GM21786 (cell line): ENCODE measurements around the gene ZNRF3.
"Not testable (repeated sequence)": the region's sequence is repeated elsewhere in the genome, so short reads cannot be mapped to it uniquely, and the experiment has no call there.

Source experiments
- ATAC-seq: cut with Tn5 transposase; IDR thresholded peaks from one replicate; pipeline ENCODE4 v1.9.1; 2021; ENCODE audit not compliant: unreplicated experiment

Gene ZNRF3

DNA sequence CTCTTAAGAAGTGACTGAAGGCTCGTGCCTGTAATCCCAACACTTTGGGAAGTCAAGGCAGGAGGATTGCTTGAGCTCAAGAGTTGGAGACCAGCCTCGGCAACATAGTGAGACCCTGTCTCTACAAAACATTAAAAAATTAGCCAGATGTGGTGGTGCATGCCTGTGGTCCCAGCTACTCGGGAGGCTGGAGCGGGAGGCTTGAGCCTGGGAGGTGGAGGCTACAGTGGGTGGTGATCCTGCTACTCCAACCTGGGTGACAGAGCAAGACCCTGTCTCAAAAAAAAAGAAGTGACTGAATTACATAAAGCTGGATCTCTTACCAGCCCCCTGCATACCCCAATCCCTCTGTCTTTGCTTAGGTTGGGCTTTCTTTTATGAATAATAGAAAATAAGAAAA, 120.2 kb downstream of the ZNRF3 start:
- ATAC-seq = no peak

DNA sequence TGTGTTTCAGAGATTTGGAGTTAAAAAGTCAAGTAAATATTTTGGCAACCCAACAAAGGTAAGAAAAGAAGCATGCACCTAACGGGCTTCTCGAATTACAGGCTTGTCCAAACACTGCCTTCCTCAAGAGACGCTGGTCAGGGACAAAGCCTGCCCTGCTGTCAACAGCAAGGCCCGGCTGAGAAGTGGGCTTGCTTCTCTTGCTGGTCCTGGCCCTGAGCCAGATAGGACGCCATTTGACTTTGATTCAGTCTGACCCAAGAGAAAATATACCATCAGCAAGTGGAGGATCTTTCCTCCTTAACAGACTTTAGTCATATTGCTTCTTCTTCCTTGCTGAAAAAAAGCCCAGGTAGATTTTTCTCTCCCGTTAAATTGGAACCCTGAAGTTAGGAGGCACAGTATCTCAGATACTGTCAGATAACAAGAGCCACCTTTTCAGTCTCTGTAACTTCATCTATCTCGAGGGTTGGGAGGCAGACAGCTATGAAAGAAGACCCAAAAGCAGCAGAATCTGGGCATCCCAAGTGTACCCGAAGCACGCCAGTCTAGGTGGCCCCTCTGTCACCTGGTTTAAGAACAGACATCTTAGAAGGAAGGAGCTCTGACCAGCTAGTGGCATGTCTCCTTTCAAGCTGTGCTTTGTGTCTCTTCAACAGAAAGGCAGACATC, 120.7 kb downstream of the ZNRF3 start:
- ATAC-seq = no peak

GRCh38 chr22:29004647-29005371, 121.4 kb downstream of the ZNRF3 start:
- no peak for ATAC-seq

DNA sequence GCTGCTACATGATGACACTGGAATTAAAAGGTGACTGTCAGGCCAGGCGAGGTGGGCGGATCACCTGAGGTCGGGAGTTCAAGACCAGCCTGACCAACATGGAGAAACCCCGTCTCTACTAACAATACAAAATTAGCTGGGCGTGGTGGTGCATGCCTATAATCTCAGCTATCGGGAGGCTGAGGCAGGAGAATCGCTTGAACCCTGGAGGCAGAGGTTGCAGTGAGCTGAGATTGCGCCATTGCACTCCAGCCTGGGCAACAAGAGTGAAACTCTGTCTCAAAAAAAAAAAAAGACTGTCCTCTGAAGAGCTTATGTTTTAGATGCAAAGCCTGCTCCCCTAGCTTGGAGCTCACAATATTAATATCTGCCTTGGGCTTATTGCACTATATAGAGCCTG, 122.4 kb downstream of the ZNRF3 start:
- ATAC-seq = not testable (repeated sequence)

DNA sequence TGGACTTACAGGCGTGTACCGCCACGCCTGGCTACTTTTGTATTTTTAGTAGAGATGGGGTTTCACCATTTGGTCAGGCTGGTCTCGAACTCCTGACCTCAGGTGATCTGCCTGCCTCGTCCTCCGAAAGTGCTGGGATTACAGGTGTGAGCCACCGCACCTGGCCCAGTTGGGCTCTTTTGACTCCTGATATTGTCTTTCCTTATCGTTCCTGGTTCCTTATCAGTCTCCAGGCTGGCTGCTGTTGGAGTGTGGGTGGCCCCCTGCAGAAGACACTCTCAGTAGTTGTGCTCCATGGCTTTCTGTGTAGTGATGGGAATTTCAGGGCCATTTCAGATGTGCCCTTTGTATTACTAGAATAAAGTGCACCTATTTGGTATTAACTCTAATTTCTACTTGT, 123.0 kb downstream of the ZNRF3 start:
- no peak for ATAC-seq

GRCh38 chr22:29009148-29009547, 125.8 kb downstream of the ZNRF3 start:
- no peak for ATAC-seq

- ATAC-seq = no peak
Observed at GRCh38 chr22:29011240-29012100, 128.1 kb downstream of the ZNRF3 start.

GRCh38 chr22:29012101-29012433, 128.7 kb downstream of the ZNRF3 start:
- no peak for ATAC-seq

DNA sequence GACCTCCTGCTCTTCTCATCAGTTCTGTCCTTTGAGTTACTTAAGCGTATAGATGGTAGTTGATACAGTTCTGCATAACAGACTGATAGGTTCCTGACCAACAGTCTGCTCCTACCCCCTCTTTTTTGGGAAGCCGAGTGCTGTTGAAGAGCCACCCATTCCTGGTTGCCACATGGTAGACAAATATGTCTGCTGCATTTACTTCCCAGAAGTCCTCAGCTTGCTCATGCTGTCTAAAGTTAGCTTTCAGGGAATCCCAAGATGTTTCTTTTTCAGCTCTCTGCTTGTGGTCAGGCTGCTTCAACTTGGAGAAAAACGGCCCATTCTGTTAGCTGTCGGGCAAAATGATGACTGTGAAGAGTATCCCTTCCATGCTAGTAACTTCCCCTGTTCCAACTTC, 129.6 kb downstream of the ZNRF3 start:
- ATAC-seq = no peak

DNA sequence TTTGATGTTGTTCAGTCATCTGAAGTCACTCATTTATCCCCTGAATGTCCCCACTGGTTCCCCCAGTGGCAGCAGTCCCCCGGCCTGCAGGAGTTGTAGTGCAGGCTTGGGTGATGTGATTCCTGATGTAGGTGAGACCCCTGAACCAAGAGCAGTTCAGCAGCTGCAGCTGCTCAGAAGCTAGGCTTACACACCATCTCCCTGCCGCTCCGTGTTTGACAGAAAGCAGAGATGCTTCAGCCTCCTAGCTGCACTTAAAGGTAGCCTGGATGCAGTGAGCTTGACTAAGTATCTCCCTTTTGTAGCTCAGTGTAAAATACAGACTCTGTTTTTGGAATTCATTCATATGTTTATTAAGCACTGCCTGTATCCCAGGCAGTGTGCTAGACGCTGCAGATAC, 130.9 kb downstream of the ZNRF3 start:
- ATAC-seq = no peak

DNA sequence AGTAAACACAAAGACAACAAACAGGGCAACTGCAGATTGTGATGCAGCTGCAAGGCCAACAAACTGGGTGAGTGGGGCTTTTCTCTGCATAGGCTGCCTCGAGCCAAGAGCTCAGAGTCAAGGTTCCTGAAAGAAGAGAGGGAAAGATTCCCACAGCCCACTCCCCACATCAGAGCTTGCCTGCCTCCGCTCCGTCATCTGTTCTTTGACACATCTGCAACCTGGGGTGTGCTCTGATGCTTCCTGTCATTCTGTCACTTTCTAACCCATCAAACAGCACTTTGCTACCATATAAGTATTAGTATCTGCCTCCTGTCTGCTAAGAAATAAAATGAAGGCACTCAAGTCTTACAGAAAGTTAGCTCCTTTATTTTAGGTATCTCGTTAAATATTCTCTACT, 131.4 kb downstream of the ZNRF3 start:
- ATAC-seq = no peak

- ATAC-seq = no peak
Observed at GRCh38 chr22:29016067-29016938, 132.9 kb downstream of the ZNRF3 start.

DNA sequence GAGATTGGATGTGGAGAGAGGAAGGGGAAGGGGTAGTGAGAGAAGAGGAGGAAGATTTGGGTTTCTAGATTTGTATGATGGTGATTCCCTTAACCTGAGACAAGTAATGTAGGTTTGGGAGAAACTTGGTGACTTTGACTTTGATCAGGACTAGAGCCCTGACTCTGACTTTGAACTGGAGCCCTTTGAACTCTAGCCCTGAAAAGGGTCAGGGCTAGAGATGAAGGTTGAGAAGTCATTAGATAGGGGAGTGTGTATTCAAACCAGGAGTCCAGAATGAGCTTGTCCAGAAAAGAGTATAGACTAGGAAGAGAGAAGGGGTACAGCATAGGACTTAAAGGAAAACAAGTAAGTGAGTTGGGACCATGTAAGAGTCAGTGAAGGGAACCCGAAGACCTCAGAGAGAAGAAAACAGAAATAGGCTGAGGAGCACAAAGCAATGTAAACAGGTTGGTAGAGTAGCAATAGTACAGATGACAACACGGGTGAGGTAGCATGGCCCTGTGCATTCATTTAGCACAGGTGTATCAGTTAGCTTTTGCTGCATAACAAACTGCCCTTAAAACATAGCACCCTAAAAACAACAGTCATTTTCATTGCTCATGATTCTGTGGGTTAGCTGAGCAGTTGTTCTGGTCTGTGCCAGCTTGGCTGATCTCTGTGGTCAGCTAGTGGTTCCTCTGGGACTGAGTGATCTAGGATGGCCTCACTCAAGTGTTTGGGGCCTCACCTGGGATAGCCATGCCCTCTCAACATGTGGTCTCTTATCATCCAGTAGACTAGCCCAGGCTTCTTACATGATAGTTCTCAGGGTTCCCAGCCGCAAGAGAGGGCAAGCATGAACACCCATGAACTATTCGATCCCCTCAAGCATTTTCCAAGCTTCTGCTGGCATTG, 135.2 kb downstream of the ZNRF3 start:
- no peak for ATAC-seq

DNA sequence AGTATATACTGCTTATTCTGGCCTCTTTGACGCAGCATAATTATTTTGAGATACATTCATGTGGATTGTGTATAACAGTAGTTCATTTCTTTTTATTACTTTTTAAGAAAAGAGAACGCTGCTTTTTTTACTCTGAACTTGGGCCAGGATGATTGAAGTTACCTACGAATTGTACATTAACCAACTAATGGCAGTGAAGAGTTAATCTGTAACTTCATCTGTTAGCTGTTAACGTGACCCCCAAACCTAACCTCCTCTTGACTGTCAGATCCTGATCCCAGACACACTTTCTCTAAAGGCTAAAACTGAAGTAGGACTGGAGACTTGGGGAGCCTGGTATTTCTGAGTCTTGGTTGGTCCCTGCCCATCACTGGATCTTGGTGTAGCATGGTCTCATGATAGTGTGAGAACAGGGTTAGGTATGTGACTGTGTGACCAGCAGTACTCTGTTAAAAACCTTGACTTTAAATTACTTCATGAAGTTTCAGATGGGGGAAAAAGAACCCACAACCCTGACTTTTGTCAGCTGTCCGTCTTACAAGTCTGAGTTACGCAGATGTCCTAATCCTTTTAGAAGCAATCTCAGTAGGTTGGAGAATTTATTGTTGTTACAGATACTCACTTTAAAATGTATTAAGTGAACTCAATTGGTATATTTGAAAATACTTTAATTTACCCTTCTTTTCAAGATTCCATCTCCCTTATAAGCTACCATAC, 138.9 kb downstream of the ZNRF3 start:
- ATAC-seq = no peak

DNA sequence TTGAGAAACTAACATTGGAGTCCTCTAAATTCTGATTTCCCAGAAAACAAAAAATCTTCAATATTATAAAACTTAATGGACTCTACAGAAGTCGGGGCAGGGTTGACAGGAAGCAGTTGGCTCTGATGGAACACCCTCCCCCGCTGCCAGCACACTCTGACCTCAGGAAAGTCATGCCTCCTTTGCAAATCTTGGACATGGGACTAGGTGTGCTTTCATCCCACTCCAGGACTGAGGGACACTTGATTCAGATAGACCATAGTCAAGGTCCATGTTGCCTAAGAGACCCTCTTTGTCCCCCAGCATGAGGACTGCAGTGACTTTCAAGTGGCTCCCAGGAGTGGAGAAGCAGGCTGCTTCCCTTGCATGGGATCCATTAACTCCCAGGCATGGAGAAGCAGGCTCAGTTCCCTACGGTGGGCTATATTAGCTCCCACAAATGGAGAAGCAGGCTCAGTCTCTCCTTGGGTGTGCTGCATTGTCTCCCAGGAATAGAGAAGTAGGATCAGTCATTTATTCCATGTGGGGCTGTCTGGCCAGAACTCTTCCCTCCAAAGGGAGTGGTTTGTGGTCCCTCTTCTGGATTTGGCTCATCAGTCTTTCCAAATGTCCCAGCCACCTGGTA, 139.9 kb downstream of the ZNRF3 start:
- no peak for ATAC-seq

DNA sequence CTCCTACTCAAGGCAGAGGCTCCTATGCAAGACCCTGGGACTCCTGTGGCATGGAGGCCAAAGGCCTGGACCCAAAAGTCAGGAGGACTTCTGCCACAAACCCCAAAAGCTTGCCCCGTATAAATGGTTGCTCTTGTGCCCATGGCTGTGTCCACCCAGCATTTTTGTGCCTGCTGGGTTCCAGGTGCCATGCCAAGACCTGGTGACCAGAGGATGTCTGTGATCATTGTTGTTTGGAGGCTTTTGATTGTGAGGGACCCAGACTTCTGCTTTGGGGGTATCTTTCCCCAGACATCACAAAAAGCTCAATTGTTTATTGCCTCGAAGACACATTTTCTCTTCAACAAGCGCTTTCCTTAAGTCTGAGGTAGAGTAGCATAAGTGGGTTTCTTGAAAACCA, 143.2 kb downstream of the ZNRF3 start:
- ATAC-seq = no peak

GRCh38 chr22:29028468-29028867, 145.1 kb downstream of the ZNRF3 start:
- ATAC-seq = no peak

DNA sequence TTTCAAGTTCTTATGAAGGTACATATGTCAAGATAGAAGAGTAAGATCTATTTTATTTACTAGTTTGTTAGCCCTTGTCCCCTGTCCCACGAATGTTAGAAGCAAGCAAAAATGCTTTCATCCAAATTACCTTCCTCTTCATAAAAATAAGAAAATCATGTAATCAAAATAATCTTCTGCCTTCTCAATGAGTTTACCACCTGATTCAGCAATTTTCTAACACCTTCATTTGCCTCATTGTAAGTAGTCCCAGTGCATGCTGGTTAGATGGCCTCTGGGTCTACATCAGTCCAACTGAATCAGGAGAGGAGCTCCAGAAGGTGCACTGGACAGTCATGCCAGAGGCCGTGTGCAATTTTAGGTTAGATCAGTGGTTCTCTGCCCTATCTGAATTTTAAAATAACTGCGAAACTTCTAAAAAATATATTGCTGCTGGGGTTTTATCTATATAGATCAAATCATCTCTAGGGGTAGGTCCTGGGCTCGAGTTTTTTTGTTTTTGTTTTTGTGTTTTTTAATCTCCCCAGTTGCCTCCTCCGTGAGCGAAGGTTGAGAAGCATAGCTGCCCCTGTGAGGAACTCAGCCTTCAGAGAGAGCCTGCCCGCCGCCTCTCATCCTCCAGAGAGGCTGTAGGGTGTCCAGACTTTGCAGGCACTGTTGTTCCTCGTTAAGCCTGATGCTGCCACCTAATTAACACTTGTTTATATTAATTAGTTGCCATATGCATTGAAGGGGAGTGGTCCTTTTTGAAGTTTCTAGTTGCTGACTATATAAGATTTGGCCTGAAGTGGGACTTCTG, 146.0 kb downstream of the ZNRF3 start:
- no peak for ATAC-seq
